HCT116 (cell line): ENCODE data around the gene SLC1A3. TPM values are rescaled to one million over a fixed set of nuclear protein-coding genes. Genes with fewer than 3 reads are reported as not detected.

ENCODE experiments used
- ATAC-seq: fragments of 200-7000 bp; cut with Tn5 transposase; 2 replicates; pipeline ENCODE4 v1.9.1; 2020; ENCODE audit warnings: mild to moderate bottlenecking, moderate library complexity
- BruUV-seq: library from RNA; stranded (reverse); fragments of 400-500 nt; replicated peaks from 2 replicates; lab custom pipeline; 2021; lab: Mats Ljungman, UMichigan
- CTCF ChIA-PET: fragments of 300-600 bp; sonication (Branson Sonifier 250); formaldehyde crosslinking; loops from one replicate; lab custom pipeline; 2021; ENCODE audit warnings: antibody characterized with exemption; lab: Charles Lee
- POLR2A ChIA-PET: fragments of 300-600, 350-600 bp; sonication (Branson Sonifier 250); formaldehyde crosslinking; loops from one replicate; lab custom pipeline; 2021; ENCODE audit warnings: antibody characterized with exemption; lab: Charles Lee
- RAD21 ChIA-PET, 2 experiments: fragments of 300-600 bp; sonication (Branson Sonifier 250); formaldehyde crosslinking; loops; one replicate each; lab custom pipeline; 2023; ENCODE audit warnings: low total read pairs in 2 of 2; ENCODE audit not compliant: uncharacterized antibody in 2 of 2, unreplicated experiment in 2 of 2, low non-redundant PET in 1 of 2; lab: Charles Lee
- DNase-seq: peaks from one replicate; pipeline ENCODE4 v3.0.0-alpha.2; 2010; ENCODE audit warnings: low read depth, low spot score
- H2AFZ ChIP-seq: fragments of 200-600 bp; shearing (Covaris generic), sonication (generic); 2 replicates; pipeline ENCODE4 v1.6.1; 2017; ENCODE audit warnings: low read depth, mixed run types, mixed read lengths, antibody characterized with exemption, low read length; ENCODE audit not compliant: poor library complexity, severe bottlenecking
- H3K27ac ChIP-seq: 2 replicates; pipeline ENCODE4 v1.5.1; 2012; ENCODE audit warnings: low read depth, low read length
- H3K27me3 ChIP-seq: fragments of 200-600 bp; sonication (generic); 2 replicates; pipeline ENCODE4 v1.6.1; 2016; ENCODE audit warnings: mixed run types, low read length, mixed read lengths; ENCODE audit not compliant: insufficient read depth
- H3K36me3 ChIP-seq, 2 experiments: fragments of 200-500 bp in 1 of 2; fragments of 200-600 bp in 1 of 2; sonication (Bioruptor generic) in 1 of 2; sonication (generic) in 1 of 2; 2 replicates each; pipeline versions ENCODE4 v1.5.1 to v1.6.1; 2014 to 2016; ENCODE audit warnings: low read length in 2 of 2, inconsistent platforms in 1 of 2, mixed read lengths in 1 of 2, mixed run types in 1 of 2; ENCODE audit not compliant: insufficient read depth in 2 of 2, control insufficient read depth in 1 of 2
- H3K4me1 ChIP-seq, 2 experiments: fragments of 200-600 bp in 1 of 2; sonication (generic) in 1 of 2; 2 replicates each; pipeline versions ENCODE4 v1.5.1 to v1.6.1; 2012 to 2017; ENCODE audit warnings: low read length in 2 of 2, inconsistent platforms in 1 of 2, mild to moderate bottlenecking in 1 of 2, mixed read lengths in 1 of 2, mixed run types in 1 of 2, moderate library complexity in 1 of 2; ENCODE audit not compliant: insufficient read depth in 2 of 2, control insufficient read depth in 1 of 2
- H3K4me2 ChIP-seq: fragments of 200-600 bp; sonication (generic); 2 replicates; pipeline ENCODE4 v1.6.1; 2017; ENCODE audit warnings: mixed run types, low read length, mixed read lengths
- H3K4me3 ChIP-seq, 2 experiments: fragments of 200-600 bp in 1 of 2; sonication (generic) in 1 of 2; replicated peaks in 1 of 2; 2 replicates each; pipeline ENCODE4 v1.5.1; 2011 to 2016; ENCODE audit warnings: low read length in 2 of 2, control low read depth in 1 of 2, low read depth in 1 of 2, mild to moderate bottlenecking in 1 of 2, mixed read lengths in 1 of 2, mixed run types in 1 of 2
- H3K79me2 ChIP-seq: fragments of 200-600 bp; sonication (generic); 2 replicates; pipeline ENCODE4 v1.6.1; 2017; ENCODE audit warnings: mild to moderate bottlenecking, mixed run types, low read length, moderate library complexity, mixed read lengths; ENCODE audit not compliant: insufficient read depth
- H3K9ac ChIP-seq: fragments of 200-600 bp; sonication (generic); 2 replicates; pipeline ENCODE4 v1.6.1; 2016; ENCODE audit warnings: low read length, mixed read lengths
- H3K9me2 ChIP-seq: fragments of 200-600 bp; sonication (generic), shearing (Covaris generic); 2 replicates; pipeline ENCODE4 v1.6.1; 2017; ENCODE audit warnings: mixed run types, mild to moderate bottlenecking, moderate library complexity; ENCODE audit not compliant: insufficient read depth
- H3K9me3 ChIP-seq, 2 experiments: fragments of 200-500 bp in 1 of 2; fragments of 200-600 bp in 1 of 2; sonication (Bioruptor generic) in 1 of 2; sonication (generic) in 1 of 2; 2 replicates each; pipeline ENCODE4 v1.6.1; 2014 to 2017; ENCODE audit warnings: low read length in 2 of 2, mixed read lengths in 2 of 2, inconsistent platforms in 1 of 2, low read depth in 1 of 2, mild to moderate bottlenecking in 1 of 2, mixed run types in 1 of 2, moderate library complexity in 1 of 2; ENCODE audit not compliant: control insufficient read depth in 1 of 2, insufficient read depth in 1 of 2
- H4K20me1 ChIP-seq: fragments of 200-600 bp; sonication (generic), shearing (Covaris generic); 2 replicates; pipeline ENCODE4 v1.6.1; 2017; ENCODE audit warnings: mixed run types, mild to moderate bottlenecking, moderate library complexity; ENCODE audit not compliant: insufficient read depth
- CEBPB ChIP-seq: IDR thresholded peaks from 2 replicates; pipeline ENCODE4 v1.6.1; 2012; ENCODE audit warnings: low read depth
- CTCF ChIP-seq, 3 experiments: fragments of 200-600 bp in 1 of 3; sonication (generic) in 1 of 3; IDR thresholded peaks in 2 of 3; conservative IDR thresholded peaks in 1 of 3; 2 replicates each; pipeline ENCODE4 v1.5.1; 2012 to 2017; ENCODE audit warnings: low read depth in 2 of 3, low read length in 2 of 3, antibody characterized with exemption in 1 of 3, borderline replicate concordance in 1 of 3, control low read depth in 1 of 3, mild to moderate bottlenecking in 1 of 3, mixed read lengths in 1 of 3, mixed run types in 1 of 3, moderate library complexity in 1 of 3; ENCODE audit not compliant: insufficient read depth in 1 of 3
- EGR1 ChIP-seq: IDR thresholded peaks from 2 replicates; pipeline ENCODE4 v1.6.1; 2012; ENCODE audit warnings: low read depth
- ELF1 ChIP-seq: IDR thresholded peaks from 2 replicates; pipeline ENCODE4 v1.6.1; 2012; ENCODE audit warnings: low read depth, borderline replicate concordance
- EZH2 ChIP-seq: fragments of 200-600 bp; sonication (generic); IDR thresholded peaks from 2 replicates; pipeline ENCODE4 v1.6.1; 2017; ENCODE audit warnings: antibody characterized with exemption, mixed run types
- EZH2phosphoT487 ChIP-seq: fragments of 200-600 bp; IDR thresholded peaks from 2 replicates; pipeline ENCODE4 v1.6.1; 2018; ENCODE audit warnings: antibody characterized with exemption, borderline replicate concordance
- FOSL1 ChIP-seq: IDR thresholded peaks from 2 replicates; pipeline ENCODE4 v1.6.1; 2012; ENCODE audit warnings: low read depth
- POLR2AphosphoS5 ChIP-seq: IDR thresholded peaks from 2 replicates; pipeline ENCODE4 v1.6.1; 2011; ENCODE audit warnings: mild to moderate bottlenecking, low read depth, low read length, moderate library complexity
- RAD21 ChIP-seq: IDR thresholded peaks from 2 replicates; pipeline ENCODE4 v1.6.1; 2012; ENCODE audit warnings: low read depth, mild to moderate bottlenecking
- SIN3A ChIP-seq: IDR thresholded peaks from 2 replicates; pipeline ENCODE4 v1.6.1; 2012; ENCODE audit warnings: low read depth
- SP1 ChIP-seq: IDR thresholded peaks from 2 replicates; pipeline ENCODE4 v1.6.1; 2012; ENCODE audit warnings: low read depth
- SRF ChIP-seq: IDR thresholded peaks from 2 replicates; pipeline ENCODE4 v1.6.1; 2012; ENCODE audit warnings: low read depth
- TCF7L2 ChIP-seq: IDR thresholded peaks from 2 replicates; pipeline ENCODE4 v1.7.0; 2011; ENCODE audit warnings: borderline replicate concordance, inconsistent platforms; ENCODE audit not compliant: insufficient read depth, insufficient read length; ENCODE audit errors: extremely low read depth
- ZFX ChIP-seq: fragments of 450-650 bp; IDR thresholded peaks from 2 replicates; pipeline ENCODE4 v1.6.1; 2017
- ZNF274 ChIP-seq: fragments of 200-500 bp; sonication (Bioruptor generic); IDR thresholded peaks from 2 replicates; pipeline ENCODE4 v1.6.1; 2014; ENCODE audit warnings: mild to moderate bottlenecking, low read depth, low read length, inconsistent platforms
- intact Hi-C: fragments of 100-400 bp; cut with micrococcal nuclease; formaldehyde crosslinking; loops from 2 replicates; pipeline ENCODE4 v1.10.0; 2022
- total RNA-seq: library from RNA; stranded (reverse); gene quantifications from one replicate; pipeline ENCODE4 v1.2.1, GENCODE V29; 2021; ENCODE audit not compliant: unreplicated experiment

The SLC1A3 gene
- total RNA-seq, 1 experiment from 2014 or later, result 12.9 TPM

GRCh38 chr5:36610621-36611020 lies 4.2 kb downstream of the SLC1A3 start:
- Histone ChIP-seq H3K79me2 (peaks cover 11% of the 10 kb centered on the region; the same call in 1 of the 2 replicates), H3K9ac (no peak overlapping the region), H3K4me3 (no peak overlapping the region), H3K9me3 (no peaks in the 10 kb centered on the region), H3K27me3 (no peaks in the 10 kb centered on the region), H3K27ac (no peak overlapping the region), H2AFZ (no peak overlapping the region), H4K20me1 (no peaks in the 10 kb centered on the region), H3K36me3 (no peaks in the 10 kb centered on the region), H3K4me1 (peaks cover 8 to 20% of the 10 kb centered on the region in 2 experiments; a peak in 3 of 4 replicates), H3K4me2 (no peak overlapping the region), H3K9me2 (no peaks in the 10 kb centered on the region)
- RAD21 ChIA-PET, result no interaction called here
- CTCF ChIA-PET, result interaction anchor here (1.5 kb wide), 1 partner anchor 80 kb away, joined by 5 read pairs; no protein-coding TSS in a partner anchor
- POLR2A ChIA-PET, result no interaction called here
- DNase-seq (no peak), ATAC-seq (no peak)
- BruUV-seq, result no TSS peak
- intact Hi-C loops, result no loop called here
- TF ChIP-seq TCF7L2, result no peak
- TF ChIP-seq EZH2, result no peak
- TF ChIP-seq EZH2phosphoT487, result no peak
- no peak for TF ChIP-seq CEBPB

- Histone ChIP-seq H3K9me3 (no peaks in the 10 kb centered on the region), H3K36me3 (no peaks in the 10 kb centered on the region), H3K4me3 (no peak overlapping the region), H3K27ac (no peak overlapping the region), H4K20me1 (no peaks in the 10 kb centered on the region), H3K79me2 (peaks cover 11% of the 10 kb centered on the region; the same call in 1 of the 2 replicates), H3K4me2 (no peak overlapping the region), H3K9ac (no peak overlapping the region), H3K4me1 (peaks cover 8 to 14% of the 10 kb centered on the region in 2 experiments; a peak in 3 of 4 replicates), H2AFZ (no peak overlapping the region), H3K9me2 (no peaks in the 10 kb centered on the region), H3K27me3 (no peaks in the 10 kb centered on the region)
- intact Hi-C loops, result no loop called here
- ATAC-seq (no peak), DNase-seq (no peak)
- ChIA-PET RAD21 (no interaction called here), CTCF (no interaction called here), POLR2A (no interaction called here)
- no TSS peak for BruUV-seq
- TF ChIP-seq EGR1 (no peak), RAD21 (no peak), CTCF (IDR thresholded peaks at IDR 0.05 in 2 of 3, conservative IDR thresholded peaks at IDR 0.05 in 1 of 3; ENCODE audit: borderline replicate concordance in 1 of 3, insufficient read depth in 1 of 3, low read depth in 2 of 3, low read length in 2 of 3) (no peak), ZNF274 (no peak), POLR2AphosphoS5 (no peak), EZH2phosphoT487 (no peak), ELF1 (no peak), SP1 (no peak), FOSL1 (no peak), TCF7L2 (no peak), SIN3A (no peak), ZFX (no peak), SRF (no peak), CEBPB (no peak)
Measured at GRCh38 chr5:36611520-36612274, 5.3 kb downstream of the SLC1A3 start.
